GM19099 (cell line): ENCODE results near the gene PCSK6.
A peak's percentile ranks its signal among the peaks of the same experiment; 100 is the strongest.

Source experiments
- POLR2A ChIP-seq: IDR thresholded peaks from 3 replicates; pipeline ENCODE4 v1.6.1; 2011; ENCODE audit warnings: low read depth; ENCODE audit not compliant: insufficient read length; ENCODE audit errors: extremely low read depth

Gene PCSK6

GRCh38 chr15:101303408-101303807 lies 186.1 kb downstream of the PCSK6 start:
- no peak for TF ChIP-seq POLR2A

- TF ChIP-seq POLR2A = no peak
These were observed 192.8 kb downstream of the PCSK6 start for GRCh38 chr15:101296418-101297405.

GRCh38 chr15:101295607-101296161 lies 193.8 kb downstream of the PCSK6 start:
- no peak for TF ChIP-seq POLR2A

GRCh38 chr15:101294731-101295606 lies 194.5 kb downstream of the PCSK6 start, which contains the start of gene SNRPA1:
Gene SNRPA1 (minus strand): TSS chr15:101295248. CDS start chr15:101295178, 70 bp downstream.
- TF ChIP-seq POLR2A = peak; percentile 85

GRCh38 chr15:101293122-101293521 lies 196.4 kb downstream of the PCSK6 start:
- TF ChIP-seq POLR2A = no peak

- no peak for TF ChIP-seq POLR2A
These were observed 200.5 kb downstream of the PCSK6 start for GRCh38 chr15:101288905-101289513.

GRCh38 chr15:101286471-101287114 lies 202.9 kb downstream of the PCSK6 start:
- no peak for TF ChIP-seq POLR2A

- TF ChIP-seq POLR2A = no peak
These were observed 205.6 kb downstream of the PCSK6 start for GRCh38 chr15:101283931-101284330.

- TF ChIP-seq POLR2A = no peak
These were observed 209.5 kb downstream of the PCSK6 start for GRCh38 chr15:101280007-101280406.

- TF ChIP-seq POLR2A = no peak
These were observed 211.5 kb downstream of the PCSK6 start for GRCh38 chr15:101277943-101278564.

GRCh38 chr15:101277038-101277822 lies 212.3 kb downstream of the PCSK6 start, which contains the start of gene SELENOS:
Gene SELENOS (minus strand): TSS chr15:101277485. CDS start chr15:101277417, 68 bp downstream.
- TF ChIP-seq POLR2A = peak; percentile 66

GRCh38 chr15:101276501-101277037 lies 212.9 kb downstream of the PCSK6 start:
- TF ChIP-seq POLR2A = no peak
